Peyer's patch (tissue), 4 donors: ENCODE measurements around the gene CAGE1. TPM values are rescaled to one million over a fixed set of nuclear protein-coding genes. Genes with fewer than 3 reads are reported as not detected.

Experiments
- DNase-seq, 3 donors: peaks; one replicate each; pipeline ENCODE4 v3.0.0-alpha.2; 2017 to 2019
- H3K27ac ChIP-seq, 4 donors: fragments of 200-600 bp; sonication (generic); one replicate each; pipeline ENCODE4 v1.5.1; 2016 to 2019
- H3K27me3 ChIP-seq, 2 donors: fragments of 200-600 bp; sonication (generic); one replicate each; pipeline ENCODE4 v1.5.1; 2019
- H3K36me3 ChIP-seq, 3 donors: fragments of 200-600 bp; sonication (generic); one replicate each; pipeline ENCODE4 v1.5.1; 2016 to 2019
- H3K4me1 ChIP-seq, 4 donors: fragments of 200-600 bp; sonication (generic); one replicate each; pipeline ENCODE4 v1.5.1; 2016 to 2019
- H3K4me3 ChIP-seq, 4 donors: fragments of 200-600 bp; sonication (generic); 1 replicate in 3 of 4; 2 replicates in 1 of 4; pipeline ENCODE4 v1.5.1; 2016 to 2019; ENCODE audit warnings: mild to moderate bottlenecking in 1 of 4
- H3K9me3 ChIP-seq, 4 donors: fragments of 200-600 bp; sonication (generic); one replicate each; pipeline ENCODE4 v1.5.1; 2016 to 2019; ENCODE audit warnings: mild to moderate bottlenecking in 1 of 4
- CTCF ChIP-seq, 6 experiments: fragments of 450-650 bp in 4 of 6; fragments of 200-600 bp in 2 of 6; sonication (generic) in 1 of 6; IDR thresholded peaks; one replicate each; pipeline ENCODE4 v1.5.1; 2017 to 2019; ENCODE audit warnings: antibody characterized with exemption in 6 of 6, mild to moderate bottlenecking in 3 of 6, moderate library complexity in 1 of 6
- POLR2A ChIP-seq, 2 donors: fragments of 450-650 bp; IDR thresholded peaks; one replicate each; pipeline ENCODE4 v1.5.1; 2017; ENCODE audit warnings: antibody characterized with exemption in 2 of 2, mild to moderate bottlenecking in 2 of 2, moderate library complexity in 2 of 2
- total RNA-seq, 4 donors: library from RNA; depleted of rRNA; stranded (reverse); fragments of >200 nt; gene quantifications; one replicate each; pipeline ENCODE4 v1.1.0, GENCODE V29; 2016

The CAGE1 gene
- total RNA-seq, 4 donors from 2014 or later: not detected

GRCh38 chr6:7311917-7312615, 77.5 kb downstream of the CAGE1 start:
- H3K27me3 ChIP-seq: no peaks in the 10 kb centered on the region
- peak overlapping the region; percentile 84 to 98 (median 94) for H3K4me3 ChIP-seq
- no peaks in the 10 kb centered on the region for H3K9me3 ChIP-seq
- peaks cover 0 to 30% (median 6%) of the 10 kb centered on the region in 4 donors for H3K4me1 ChIP-seq
- TF ChIP-seq POLR2A (IDR thresholded peaks at IDR 0.05) (no peak), CTCF (IDR thresholded peaks at IDR 0.05) (no peak)
- no peak for DNase-seq
- H3K36me3 ChIP-seq: peaks cover 0 to 24% (median 0%) of the 10 kb centered on the region in 3 donors
- H3K27ac ChIP-seq: peak overlapping the region; percentile 90 to 96 (median 94)

GRCh38 chr6:7311176-7311575, 78.4 kb downstream of the CAGE1 start:
- no peak overlapping the region for H3K4me3 ChIP-seq
- H3K36me3 ChIP-seq: peaks cover 0 to 27% (median 0%) of the 10 kb centered on the region in 3 donors
- peaks cover 0 to 30% (median 6%) of the 10 kb centered on the region in 4 donors for H3K4me1 ChIP-seq
- H3K27me3 ChIP-seq: no peaks in the 10 kb centered on the region
- TF ChIP-seq POLR2A (IDR thresholded peaks at IDR 0.05): no peak
- no peak for TF ChIP-seq CTCF (IDR thresholded peaks at IDR 0.05)
- H3K27ac ChIP-seq: no peak overlapping the region
- DNase-seq: no peak
- no peaks in the 10 kb centered on the region for H3K9me3 ChIP-seq

- peaks cover 0 to 44% (median 0%) of the 10 kb centered on the region in 3 donors for H3K36me3 ChIP-seq
- no peak overlapping the region for H3K27ac ChIP-seq
- H3K4me3 ChIP-seq: no peak overlapping the region
- no peak for TF ChIP-seq POLR2A (IDR thresholded peaks at IDR 0.05)
- no peak for TF ChIP-seq CTCF (IDR thresholded peaks at IDR 0.05)
- peaks cover 0 to 30% (median 6%) of the 10 kb centered on the region in 4 donors for H3K4me1 ChIP-seq
- DNase-seq: no peak
- H3K27me3 ChIP-seq: no peaks in the 10 kb centered on the region
- no peaks in the 10 kb centered on the region for H3K9me3 ChIP-seq
These were observed 80.5 kb downstream of the CAGE1 start for GRCh38 chr6:7309050-7309449.

- Histone ChIP-seq H3K9me3 (no peaks in the 10 kb centered on the region), H3K27me3 (no peaks in the 10 kb centered on the region), H3K36me3 (peaks cover 0 to 60% (median 0%) of the 10 kb centered on the region in 3 donors), H3K27ac (no peak overlapping the region), H3K4me1 (peaks cover 0 to 24% (median 4%) of the 10 kb centered on the region in 4 donors), H3K4me3 (no peak overlapping the region)
- no peak for DNase-seq
- no peak for TF ChIP-seq CTCF (IDR thresholded peaks at IDR 0.05)
- TF ChIP-seq POLR2A (IDR thresholded peaks at IDR 0.05): no peak
These were observed 82.0 kb downstream of the CAGE1 start for GRCh38 chr6:7307533-7307932.

- Histone ChIP-seq H3K27me3 (no peaks in the 10 kb centered on the region), H3K27ac (no peak overlapping the region), H3K4me3 (no peak overlapping the region), H3K4me1 (peaks cover 0 to 14% (median 0%) of the 10 kb centered on the region in 4 donors), H3K9me3 (no peaks in the 10 kb centered on the region), H3K36me3 (peaks cover 0 to 87% (median 0%) of the 10 kb centered on the region in 3 donors)
- no peak for DNase-seq
- TF ChIP-seq POLR2A (IDR thresholded peaks at IDR 0.05) (no peak), CTCF (IDR thresholded peaks at IDR 0.05) (no peak)
These were observed 84.7 kb downstream of the CAGE1 start for GRCh38 chr6:7304821-7305220.
